ENCODE results near the gene GIPC2. TPM values are rescaled to one million over a fixed set of nuclear protein-coding genes. Genes with fewer than 3 reads are reported as not detected.

GIPC2 gene
- total and polyA plus RNA-seq, 2 donors (not counting 1 experiment from before 2014, with no cell fraction given) = not detected

- POLR2A ChIA-PET = no interaction called here
- Histone ChIP-seq H3K27me3 (replicated peaks in 1 of 4; ENCODE audit: control extremely low read depth in 1 of 4, control insufficient read depth in 3 of 4, insufficient read depth in 4 of 4, low read length in 3 of 4) (no peaks in the 10 kb centered on the region), H4K20me1 (ENCODE audit: control insufficient read depth, insufficient read depth, low read length, poor library complexity, severe bottlenecking) (no peaks in the 10 kb centered on the region), H3K9ac (ENCODE audit: low read length) (no peak overlapping the region), H3K36me3 (replicated peaks in 1 of 2; ENCODE audit: control extremely low read depth in 1 of 2, control insufficient read depth in 1 of 2, extremely low read depth in 1 of 2, insufficient read depth in 2 of 2, low read length in 1 of 2) (no peaks in the 10 kb centered on the region), H3K4me3 (ENCODE audit: control extremely low read depth in 1 of 5, extremely low read depth in 1 of 5, insufficient read depth in 1 of 5, low read depth in 2 of 5, low read length in 4 of 5) (no peak overlapping the region), H3K79me2 (ENCODE audit: control insufficient read depth, insufficient read depth, low read length) (no peaks in the 10 kb centered on the region), H3K4me1 (ENCODE audit: control insufficient read depth in 2 of 2, insufficient read depth in 2 of 2, low read length in 2 of 2) (no peaks in the 10 kb centered on the region), H3K9me3 (ENCODE audit: control extremely low read depth in 1 of 3, control insufficient read depth in 2 of 3, insufficient read depth in 1 of 3, low read length in 2 of 3) (peaks cover 0 to 16% (median 4%) of the 10 kb centered on the region in 3 donors), H3K4me2 (replicated peaks; ENCODE audit: low read depth, low read length, poor library complexity, severe bottlenecking) (no peak overlapping the region), H3K27ac (ENCODE audit: low read length in 2 of 2) (no peak overlapping the region), H2AFZ (ENCODE audit: insufficient read depth, low read depth, low read length, poor library complexity, severe bottlenecking) (no peak overlapping the region)
- Mint-ChIP-seq H3K4me1 (no peaks in the 10 kb centered on the region), H3K27me3 (peaks cover 4% of the 10 kb centered on the region), H3K4me3 (no peak overlapping the region), H3K27ac (no peak overlapping the region), H3K9me3 (ENCODE audit: insufficient read depth) (peaks cover 10% of the 10 kb centered on the region)
- no peak for DNase-seq
- TF ChIP-seq EZH2 (IDR thresholded peaks at IDR 0.05; ENCODE audit: borderline replicate concordance, insufficient read depth, low read depth, low read length, poor library complexity, severe bottlenecking) = no peak
- TF ChIP-seq CTCF (IDR thresholded peaks at IDR 0.05) = no peak
- intact Hi-C loops (cut with micrococcal nuclease) = no loop called here
- 63% methylated on average over 1 of the region's 1 CpG for WGBS (ENCODE audit: insufficient coverage)
- ATAC-seq (ENCODE audit: low read depth) = no peak
- CTCF ChIA-PET = no interaction called here
These were observed 40.9 kb downstream of the GIPC2 start for GRCh38 chr1:78086697-78087096.

GRCh38 chr1:78088015-78088414 is 42.2 kb downstream of the GIPC2 start:
- no CpG with 5 or more reads among the region's 2 CpGs for WGBS (ENCODE audit: insufficient coverage)

More at GRCh38 chr1:78088015-78088414, 42.2 kb downstream of the GIPC2 start:
- POLR2A ChIA-PET = no interaction called here
- CTCF ChIA-PET = no interaction called here
- H3K27me3 Mint-ChIP-seq = peaks cover 4% of the 10 kb centered on the region
- Histone ChIP-seq H3K79me2 (ENCODE audit: control insufficient read depth, insufficient read depth, low read length) (no peaks in the 10 kb centered on the region), H3K36me3 (replicated peaks in 1 of 2; ENCODE audit: control extremely low read depth in 1 of 2, control insufficient read depth in 1 of 2, extremely low read depth in 1 of 2, insufficient read depth in 2 of 2, low read length in 1 of 2) (no peaks in the 10 kb centered on the region), H3K9ac (ENCODE audit: low read length) (no peak overlapping the region), H4K20me1 (ENCODE audit: control insufficient read depth, insufficient read depth, low read length, poor library complexity, severe bottlenecking) (no peaks in the 10 kb centered on the region), H3K27ac (ENCODE audit: low read length in 2 of 2) (no peak overlapping the region), H3K4me2 (replicated peaks; ENCODE audit: low read depth, low read length, poor library complexity, severe bottlenecking) (no peak overlapping the region), H2AFZ (ENCODE audit: insufficient read depth, low read depth, low read length, poor library complexity, severe bottlenecking) (no peak overlapping the region), H3K27me3 (replicated peaks in 1 of 4; ENCODE audit: control extremely low read depth in 1 of 4, control insufficient read depth in 3 of 4, insufficient read depth in 4 of 4, low read length in 3 of 4) (no peaks in the 10 kb centered on the region), H3K4me3 (ENCODE audit: control extremely low read depth in 1 of 5, extremely low read depth in 1 of 5, insufficient read depth in 1 of 5, low read depth in 2 of 5, low read length in 4 of 5) (no peak overlapping the region), H3K4me1 (ENCODE audit: control insufficient read depth in 2 of 2, insufficient read depth in 2 of 2, low read length in 2 of 2) (no peaks in the 10 kb centered on the region), H3K9me3 (ENCODE audit: control extremely low read depth in 1 of 3, control insufficient read depth in 2 of 3, insufficient read depth in 1 of 3, low read length in 2 of 3) (peaks cover 0 to 16% (median 4%) of the 10 kb centered on the region in 3 donors)
- H3K27ac Mint-ChIP-seq = no peak overlapping the region
- no peak for DNase-seq
- TF ChIP-seq EZH2 (IDR thresholded peaks at IDR 0.05; ENCODE audit: borderline replicate concordance, insufficient read depth, low read depth, low read length, poor library complexity, severe bottlenecking) (no peak), CTCF (IDR thresholded peaks at IDR 0.05) (no peak)
- ATAC-seq (ENCODE audit: low read depth) = no peak
- peaks cover 10% of the 10 kb centered on the region for H3K9me3 Mint-ChIP-seq (ENCODE audit: insufficient read depth)
- no peak overlapping the region for H3K4me3 Mint-ChIP-seq
- no peaks in the 10 kb centered on the region for H3K4me1 Mint-ChIP-seq
- intact Hi-C loops (cut with micrococcal nuclease) = no loop called here

Measured in B cell (primary cell).